ENCODE results near the gene DSCAM.
"Not testable (repeated sequence)": the region's sequence is repeated elsewhere in the genome, so short reads cannot be mapped to it uniquely, and the experiment has no call there.

The DSCAM gene

GRCh38 chr21:40349591-40349990 is 497.4 kb downstream of the DSCAM start:
- no peak for DNase-seq

GRCh38 chr21:40345711-40346321 is 501.1 kb downstream of the DSCAM start:
- no peak for DNase-seq

- DNase-seq: no peak
Measured at GRCh38 chr21:40340357-40340756, 506.6 kb downstream of the DSCAM start.

DNA sequence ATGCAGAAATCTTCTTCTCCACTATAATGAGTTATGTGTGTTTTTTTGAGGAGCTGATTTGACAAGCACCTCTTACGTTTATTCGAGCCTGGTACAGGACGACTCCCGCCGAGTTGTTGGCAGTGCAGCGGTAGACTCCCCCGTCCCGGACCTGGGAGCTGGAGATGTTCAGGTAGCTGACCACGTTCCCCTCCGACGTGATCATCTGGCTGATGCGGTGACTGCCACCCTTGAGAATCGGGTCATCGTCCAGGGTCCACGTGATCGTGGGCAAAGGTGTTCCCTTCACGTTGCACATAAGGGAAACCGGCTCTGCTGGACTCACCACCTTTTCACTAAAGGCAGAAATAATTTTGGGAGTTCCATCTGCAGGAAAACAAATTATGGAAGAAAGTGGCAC is 507.9 kb downstream of the DSCAM start:
- DNase-seq: no peak

- DNase-seq: no peak
Measured at GRCh38 chr21:40337981-40338380, 509.0 kb downstream of the DSCAM start.

DNA sequence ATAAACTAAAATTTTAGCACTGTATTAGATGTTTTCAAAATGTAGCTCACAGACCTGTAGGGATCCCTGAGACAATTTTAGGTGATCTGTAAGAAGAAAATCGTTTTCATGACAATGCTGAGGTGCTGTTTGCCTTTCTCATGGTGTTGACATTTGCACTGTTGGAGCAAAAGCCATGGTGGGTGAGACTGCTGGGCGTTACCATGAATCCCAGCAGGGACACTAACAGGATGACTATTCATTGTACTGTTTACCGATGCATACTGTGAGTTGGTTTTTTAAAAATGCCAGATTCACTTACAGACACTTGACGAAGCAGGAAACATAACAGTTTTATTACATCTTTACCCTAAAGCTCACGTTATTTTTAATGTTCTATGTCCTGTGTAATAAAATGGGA is 511.3 kb downstream of the DSCAM start:
- DNase-seq: no peak

GRCh38 chr21:40334159-40334558 is 512.8 kb downstream of the DSCAM start:
- no peak for DNase-seq

DNA sequence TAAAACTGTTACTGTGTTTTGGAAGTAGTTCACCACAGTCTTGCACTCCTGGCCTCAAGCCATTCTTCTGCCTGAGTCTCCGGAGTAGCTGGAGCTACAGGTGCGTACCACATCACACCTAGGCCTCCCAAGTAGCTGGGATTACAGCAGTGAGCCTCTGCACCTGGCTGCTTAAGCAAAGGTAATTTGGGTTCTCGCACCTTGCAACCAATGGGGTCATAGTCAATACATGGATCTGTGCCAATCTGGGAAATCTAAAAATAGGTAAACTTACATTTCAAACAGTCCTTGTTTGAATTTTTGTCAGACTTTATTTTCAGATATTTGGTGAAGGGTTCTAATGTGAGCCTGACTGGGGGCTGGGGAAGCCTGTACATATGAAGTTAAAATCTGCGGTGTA is 513.2 kb downstream of the DSCAM start:
- no peak for DNase-seq

GRCh38 chr21:40331804-40332203 is 515.2 kb downstream of the DSCAM start:
- no peak for DNase-seq

DNA sequence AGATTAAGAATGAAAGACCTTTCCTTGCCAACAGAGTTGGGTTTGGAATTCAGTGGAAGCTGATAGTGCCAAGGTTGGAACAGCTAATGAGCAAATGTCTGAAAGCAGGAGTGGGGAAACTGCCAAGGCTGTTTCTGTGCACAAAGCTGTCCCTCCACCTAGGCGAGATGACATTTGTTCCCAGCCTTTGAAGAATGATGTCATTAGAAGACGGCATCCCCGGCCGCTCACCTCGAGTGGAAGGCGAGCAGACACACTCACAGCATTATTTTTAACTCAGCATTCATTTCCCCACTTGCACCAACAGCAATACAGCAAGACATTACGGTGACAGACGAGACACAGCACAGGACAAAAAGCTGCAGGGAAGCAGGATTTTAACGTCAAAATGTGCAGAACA is 515.8 kb downstream of the DSCAM start:
- no peak for DNase-seq

DNA sequence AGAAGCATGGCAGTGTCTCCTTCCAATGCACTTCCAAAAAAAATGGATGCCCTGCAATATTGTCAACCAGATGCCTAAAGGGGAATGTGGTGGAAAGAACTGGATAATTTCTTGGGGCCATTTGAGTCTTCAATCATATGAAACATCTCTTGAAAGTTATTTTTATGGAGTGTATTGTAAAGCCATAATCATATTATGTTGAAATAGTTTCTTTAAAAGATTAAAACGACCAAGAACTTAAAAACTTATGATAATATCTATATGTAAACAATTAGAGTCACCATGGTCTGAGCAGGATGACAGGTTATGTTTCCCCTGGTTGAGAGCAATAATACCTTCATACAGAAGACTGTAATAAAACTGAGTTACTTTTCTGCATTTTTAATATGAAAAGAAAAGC is 522.6 kb downstream of the DSCAM start:
- DNase-seq: no peak

- not testable (repeated sequence) for DNase-seq
Measured at GRCh38 chr21:40320718-40321117, 526.2 kb downstream of the DSCAM start.

DNA sequence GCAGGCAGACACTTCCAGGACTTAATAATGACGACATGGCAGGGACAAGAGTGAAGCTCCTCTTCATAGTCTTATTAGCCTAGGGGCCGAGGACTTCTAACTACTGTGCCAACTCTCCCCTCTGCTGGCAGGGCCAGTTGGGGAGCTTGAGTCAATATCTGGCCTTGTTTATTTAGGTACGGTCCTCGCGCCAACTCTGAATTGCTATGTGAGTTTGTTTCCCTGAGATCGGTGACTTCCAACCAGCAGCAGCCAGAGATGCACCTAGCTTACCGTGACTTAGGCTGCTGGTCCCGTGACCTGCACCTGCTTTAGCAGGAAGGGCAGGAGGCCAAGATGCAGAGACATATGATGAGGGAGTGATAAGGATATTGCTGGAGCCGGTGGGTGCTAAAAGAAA is 528.6 kb downstream of the DSCAM start:
- DNase-seq: no peak

DNA sequence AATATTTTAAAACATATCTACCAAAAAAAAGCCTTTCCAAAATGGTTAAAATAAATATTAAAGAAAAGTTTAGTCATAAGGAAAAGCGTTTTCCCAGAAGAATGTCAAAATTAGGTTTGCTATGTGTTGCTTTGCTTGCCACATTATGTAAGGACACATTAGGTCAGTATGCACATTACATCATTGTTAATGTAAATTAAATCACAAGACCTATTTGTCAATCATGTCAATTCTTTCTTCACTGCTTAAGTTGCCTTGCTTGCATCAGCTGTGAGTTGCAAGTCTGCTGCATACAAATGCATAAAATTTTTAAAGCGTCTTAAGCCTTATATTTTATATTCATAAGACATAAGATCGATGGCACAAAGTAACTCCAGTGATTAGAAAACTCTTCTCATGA is 530.9 kb downstream of the DSCAM start:
- DNase-seq: no peak

DNA sequence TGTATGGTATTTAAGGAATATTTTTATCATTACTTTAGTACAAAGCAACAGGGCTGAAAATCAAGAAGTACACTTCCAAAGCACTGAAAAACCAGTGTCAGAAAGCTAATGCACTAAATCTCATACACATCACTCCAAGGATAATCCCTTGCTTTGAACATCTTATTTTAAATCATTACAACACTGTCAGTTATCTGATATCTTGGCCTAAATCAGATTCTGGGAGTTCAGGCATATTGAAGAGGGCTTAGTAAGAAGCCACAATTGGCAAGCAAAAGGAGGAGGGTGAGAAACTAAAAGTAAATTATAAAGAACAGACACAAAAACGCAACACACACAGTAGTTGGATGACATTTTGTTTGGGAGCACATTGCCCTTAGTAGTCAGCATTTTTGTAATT is 531.3 kb downstream of the DSCAM start:
- no peak for DNase-seq

- no peak for DNase-seq
Measured at GRCh38 chr21:40313260-40313659, 533.7 kb downstream of the DSCAM start.

GRCh38 chr21:40300300-40300699 is 546.7 kb downstream of the DSCAM start:
- no peak for DNase-seq

GRCh38 chr21:40299451-40299850 is 547.5 kb downstream of the DSCAM start:
- DNase-seq: no peak

DNA sequence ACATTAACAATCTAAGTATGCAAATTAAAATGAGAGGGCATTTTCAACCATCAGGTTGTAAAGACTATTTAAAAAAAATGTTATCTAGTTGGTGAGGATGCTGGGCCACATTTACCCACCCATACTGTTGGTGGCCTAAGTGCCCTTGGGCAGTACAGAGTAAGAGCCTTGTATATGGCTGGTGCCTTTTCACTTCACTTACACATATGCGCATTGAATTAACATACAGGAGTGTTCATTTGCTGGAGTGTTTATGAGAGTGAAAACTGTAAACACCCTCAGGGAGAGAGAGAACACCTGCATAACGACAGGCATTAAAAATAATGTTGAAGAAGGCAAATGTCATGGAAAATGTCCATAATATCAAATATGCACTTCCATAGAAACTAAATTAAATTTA is 552.6 kb downstream of the DSCAM start:
- no peak for DNase-seq

DNA sequence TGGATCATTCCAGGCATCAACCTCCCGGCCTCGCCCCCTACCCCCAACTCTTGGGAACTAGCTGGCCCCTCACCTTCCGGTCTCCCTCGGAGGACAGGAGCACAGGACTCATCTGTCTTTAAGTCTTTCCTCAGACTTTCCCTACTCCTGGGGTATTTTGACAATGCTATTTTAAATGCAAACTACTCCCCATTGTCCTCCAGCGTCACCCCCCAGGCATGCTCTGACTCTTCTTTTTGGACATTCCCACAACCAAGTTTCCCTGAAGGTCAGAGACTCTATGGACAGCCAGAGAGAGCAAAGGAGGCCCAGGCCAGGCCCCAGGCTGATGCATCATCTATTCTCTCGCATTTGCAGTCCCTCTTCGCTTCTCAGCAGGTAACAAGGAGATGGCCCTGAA is 555.4 kb downstream of the DSCAM start:
- no peak for DNase-seq

DNA sequence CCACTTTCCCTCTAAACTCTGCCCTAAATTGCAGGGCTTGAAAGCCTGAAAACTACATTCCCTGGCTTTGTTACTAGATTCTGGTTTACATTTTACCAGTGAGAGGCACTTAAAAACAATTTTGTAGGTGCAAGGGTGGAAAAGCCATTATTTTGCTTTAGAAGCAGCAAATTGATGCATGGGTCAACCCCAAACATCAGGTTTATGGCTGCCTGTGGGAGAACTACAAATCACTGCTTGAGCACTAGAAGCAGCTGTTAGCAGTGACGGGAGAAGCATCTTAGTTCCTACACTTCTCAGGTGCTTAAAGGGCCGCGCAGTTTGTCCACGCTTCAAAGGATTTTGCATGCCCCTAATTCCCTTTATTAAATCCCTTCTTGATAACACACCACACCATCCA is 562.5 kb downstream of the DSCAM start:
- DNase-seq: no peak

GRCh38 chr21:40282912-40283886 is 563.8 kb downstream of the DSCAM start:
- DNase-seq: no peak

- DNase-seq: no peak
Measured at GRCh38 chr21:40278345-40278744, 568.6 kb downstream of the DSCAM start.

GRCh38 chr21:40276001-40276400 is 571.0 kb downstream of the DSCAM start:
- DNase-seq: no peak

- no peak for DNase-seq
Measured at GRCh38 chr21:40272037-40272436, 574.9 kb downstream of the DSCAM start.
